ENCODE measurements around the gene ABCC1.
"Not testable (repeated sequence)": the region's sequence is repeated elsewhere in the genome, so short reads cannot be mapped to it uniquely, and the experiment has no call there.

Gene ABCC1

GRCh38 chr16:15925631-15926030, 23.8 kb upstream of the ABCC1 start:
- H3K4me3 ChIP-seq (ENCODE audit: low read depth, low read length), result no peak overlapping the region
- DNase-seq (ENCODE audit: low read depth), result no peak
- TF ChIP-seq, protein P1, sequence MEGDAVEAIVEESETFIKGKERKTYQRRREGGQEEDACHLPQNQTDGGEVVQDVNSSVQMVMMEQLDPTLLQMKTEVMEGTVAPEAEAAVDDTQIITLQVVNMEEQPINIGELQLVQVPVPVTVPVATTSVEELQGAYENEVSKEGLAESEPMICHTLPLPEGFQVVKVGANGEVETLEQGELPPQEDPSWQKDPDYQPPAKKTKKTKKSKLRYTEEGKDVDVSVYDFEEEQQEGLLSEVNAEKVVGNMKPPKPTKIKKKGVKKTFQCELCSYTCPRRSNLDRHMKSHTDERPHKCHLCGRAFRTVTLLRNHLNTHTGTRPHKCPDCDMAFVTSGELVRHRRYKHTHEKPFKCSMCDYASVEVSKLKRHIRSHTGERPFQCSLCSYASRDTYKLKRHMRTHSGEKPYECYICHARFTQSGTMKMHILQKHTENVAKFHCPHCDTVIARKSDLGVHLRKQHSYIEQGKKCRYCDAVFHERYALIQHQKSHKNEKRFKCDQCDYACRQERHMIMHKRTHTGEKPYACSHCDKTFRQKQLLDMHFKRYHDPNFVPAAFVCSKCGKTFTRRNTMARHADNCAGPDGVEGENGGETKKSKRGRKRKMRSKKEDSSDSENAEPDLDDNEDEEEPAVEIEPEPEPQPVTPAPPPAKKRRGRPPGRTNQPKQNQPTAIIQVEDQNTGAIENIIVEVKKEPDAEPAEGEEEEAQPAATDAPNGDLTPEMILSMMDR (IDR thresholded peaks at IDR 0.05; ENCODE audit: insufficient read depth, low read depth, low read length, missing control alignments), result no peak

GRCh38 chr16:15928261-15929104, 20.9 kb upstream of the ABCC1 start:
- no peak for DNase-seq (ENCODE audit: low read depth)
- TF ChIP-seq, protein P1 (IDR thresholded peaks at IDR 0.05; ENCODE audit: insufficient read depth, low read depth, low read length, missing control alignments), result no peak
- no peak overlapping the region for H3K4me3 ChIP-seq (ENCODE audit: low read depth, low read length)

GRCh38 chr16:15932939-15933338, 16.5 kb upstream of the ABCC1 start:
- no peak overlapping the region for H3K4me3 ChIP-seq (ENCODE audit: low read depth, low read length)
- TF ChIP-seq, protein P1 (IDR thresholded peaks at IDR 0.05; ENCODE audit: insufficient read depth, low read depth, low read length, missing control alignments), result no peak
- no peak for DNase-seq (ENCODE audit: low read depth)

DNA sequence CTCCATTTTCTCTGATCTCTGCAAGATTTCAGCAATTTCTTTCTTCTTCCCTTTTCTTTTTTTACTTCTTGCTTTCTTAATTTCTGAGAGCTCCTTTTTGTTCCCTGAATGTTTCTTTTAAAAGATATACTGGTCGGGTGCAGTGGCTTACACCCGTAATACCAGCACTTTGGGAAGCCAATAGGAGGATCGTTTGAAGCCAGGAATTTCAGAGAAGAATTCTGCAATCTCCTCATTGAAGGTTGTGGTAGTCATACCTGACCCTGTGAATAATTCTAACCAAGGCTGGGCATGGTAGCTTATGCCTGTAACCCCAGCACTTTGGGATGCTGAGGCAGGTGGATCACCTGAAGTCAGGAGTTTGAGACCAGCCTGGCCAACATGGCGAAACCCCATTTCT, 15.6 kb upstream of the ABCC1 start:
- TF ChIP-seq, protein P1 (IDR thresholded peaks at IDR 0.05; ENCODE audit: insufficient read depth, low read depth, low read length, missing control alignments), result no peak
- DNase-seq (ENCODE audit: low read depth), result no peak
- no peak overlapping the region for H3K4me3 ChIP-seq (ENCODE audit: low read depth, low read length)

GRCh38 chr16:15934991-15935390, 14.4 kb upstream of the ABCC1 start:
- DNase-seq (ENCODE audit: low read depth), result no peak
- no peak overlapping the region for H3K4me3 ChIP-seq (ENCODE audit: low read depth, low read length)
- TF ChIP-seq, protein P1 (IDR thresholded peaks at IDR 0.05; ENCODE audit: insufficient read depth, low read depth, low read length, missing control alignments), result no peak

GRCh38 chr16:15936809-15937208, 12.6 kb upstream of the ABCC1 start:
- H3K4me3 ChIP-seq (ENCODE audit: low read depth, low read length); DNase-seq (ENCODE audit: low read depth): not testable (repeated sequence)

GRCh38 chr16:15942931-15943690, 6.3 kb upstream of the ABCC1 start:
- TF ChIP-seq, protein P1 (IDR thresholded peaks at IDR 0.05; ENCODE audit: insufficient read depth, low read depth, low read length, missing control alignments), result no peak
- no peak overlapping the region for H3K4me3 ChIP-seq (ENCODE audit: low read depth, low read length)
- no peak for DNase-seq (ENCODE audit: low read depth)
